ENCODE measurements around the gene PPARG. TPM values are rescaled to one million over a fixed set of nuclear protein-coding genes. Genes with fewer than 3 reads are reported as not detected.

PPARG gene
- total and polyA plus RNA-seq, 2 experiments from 2014 or later: 25.1 to 37.9 TPM

DNA sequence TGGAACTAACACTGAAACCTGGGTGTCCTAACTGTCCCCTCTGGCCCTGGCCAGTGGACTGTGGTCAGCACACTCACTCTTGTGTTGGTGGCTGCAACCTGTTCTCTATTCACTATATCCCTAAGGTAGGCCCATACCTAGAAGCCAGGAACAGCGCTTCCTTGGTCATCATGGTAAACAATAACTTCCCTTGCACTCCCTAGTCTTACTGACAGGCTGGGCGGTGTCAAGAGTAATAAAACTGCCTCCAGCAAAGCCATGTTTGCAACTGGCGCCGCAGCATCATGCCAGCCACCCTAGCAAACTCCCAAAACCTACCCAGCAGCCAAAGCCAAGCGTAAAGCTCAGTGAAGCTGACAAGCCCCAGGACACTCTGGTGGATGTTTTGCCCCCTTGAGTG, 132.3 kb downstream of the PPARG start:
- no peaks in the 10 kb centered on the region for H3K36me3 ChIP-seq (replicated peaks; ENCODE audit: insufficient read depth, low read depth)
- no peaks in the 10 kb centered on the region for H3K27me3 ChIP-seq
- no peaks in the 10 kb centered on the region for H3K9me3 ChIP-seq (ENCODE audit: low read depth)
- DNase-seq (ENCODE audit: low spot score): no peak
- TF ChIP-seq EZH2 (IDR thresholded peaks at IDR 0.05; ENCODE audit: borderline replicate concordance) (no peak), CTCF (IDR thresholded peaks at IDR 0.05; ENCODE audit: poor library complexity) (no peak), EZH2phosphoT487 (IDR thresholded peaks at IDR 0.05; ENCODE audit: low read depth, severe bottlenecking, unreplicated experiment) (no peak)
- no peaks in the 10 kb centered on the region for H4K20me1 ChIP-seq (ENCODE audit: insufficient read depth, poor library complexity, severe bottlenecking)
- no peak overlapping the region for H2AFZ ChIP-seq
- H3K4me3 ChIP-seq: no peak overlapping the region
- H3K27ac ChIP-seq: no peak overlapping the region
- H3K4me2 ChIP-seq: no peak overlapping the region
- H3K9me2 ChIP-seq (replicated peaks; ENCODE audit: insufficient read depth): no peaks in the 10 kb centered on the region
- 81% methylated on average over 5 of the region's 5 CpGs for WGBS (ENCODE audit: low lambda C conversion rate, missing lambda C conversion rate)
- no peaks in the 10 kb centered on the region for H3K79me2 ChIP-seq
- H3K4me1 ChIP-seq (ENCODE audit: insufficient read depth): peaks cover 40% of the 10 kb centered on the region

DNA sequence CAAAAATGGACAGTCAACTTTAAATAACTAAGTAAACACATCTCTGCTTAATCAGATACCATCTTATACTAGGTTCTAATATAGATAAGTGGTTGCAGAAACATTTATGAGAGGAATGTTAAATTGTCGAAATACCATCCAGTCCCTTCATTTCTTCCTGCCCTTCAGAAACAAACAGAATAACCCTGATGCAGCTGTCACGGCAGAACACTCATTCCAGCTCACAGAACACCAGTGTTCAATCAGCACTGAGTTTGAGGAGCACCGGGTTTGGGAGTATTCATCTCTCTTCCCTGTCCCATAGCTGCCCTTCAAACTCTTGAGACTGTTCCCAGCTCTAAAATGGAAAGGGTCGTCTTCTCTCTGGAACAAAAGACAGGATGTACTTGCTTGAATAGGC, 134.3 kb downstream of the PPARG start:
- no peak overlapping the region for H3K4me3 ChIP-seq
- no peak overlapping the region for H2AFZ ChIP-seq
- WGBS (ENCODE audit: low lambda C conversion rate, missing lambda C conversion rate): 76% methylated on average over 4 of the region's 4 CpGs
- no peaks in the 10 kb centered on the region for H3K9me2 ChIP-seq (replicated peaks; ENCODE audit: insufficient read depth)
- H4K20me1 ChIP-seq (ENCODE audit: insufficient read depth, poor library complexity, severe bottlenecking): no peaks in the 10 kb centered on the region
- no peak for DNase-seq (ENCODE audit: low spot score)
- no peaks in the 10 kb centered on the region for H3K27me3 ChIP-seq
- H3K4me2 ChIP-seq: no peak overlapping the region
- H3K9me3 ChIP-seq (ENCODE audit: low read depth): no peaks in the 10 kb centered on the region
- H3K27ac ChIP-seq: no peak overlapping the region
- H3K36me3 ChIP-seq (replicated peaks; ENCODE audit: insufficient read depth, low read depth): no peaks in the 10 kb centered on the region
- H3K79me2 ChIP-seq: no peaks in the 10 kb centered on the region
- peaks cover 46% of the 10 kb centered on the region for H3K4me1 ChIP-seq (ENCODE audit: insufficient read depth)
- TF ChIP-seq EZH2 (IDR thresholded peaks at IDR 0.05; ENCODE audit: borderline replicate concordance): no peak
- TF ChIP-seq CTCF (IDR thresholded peaks at IDR 0.05; ENCODE audit: poor library complexity): no peak
- TF ChIP-seq EZH2phosphoT487 (IDR thresholded peaks at IDR 0.05; ENCODE audit: low read depth, severe bottlenecking, unreplicated experiment): no peak

DNA sequence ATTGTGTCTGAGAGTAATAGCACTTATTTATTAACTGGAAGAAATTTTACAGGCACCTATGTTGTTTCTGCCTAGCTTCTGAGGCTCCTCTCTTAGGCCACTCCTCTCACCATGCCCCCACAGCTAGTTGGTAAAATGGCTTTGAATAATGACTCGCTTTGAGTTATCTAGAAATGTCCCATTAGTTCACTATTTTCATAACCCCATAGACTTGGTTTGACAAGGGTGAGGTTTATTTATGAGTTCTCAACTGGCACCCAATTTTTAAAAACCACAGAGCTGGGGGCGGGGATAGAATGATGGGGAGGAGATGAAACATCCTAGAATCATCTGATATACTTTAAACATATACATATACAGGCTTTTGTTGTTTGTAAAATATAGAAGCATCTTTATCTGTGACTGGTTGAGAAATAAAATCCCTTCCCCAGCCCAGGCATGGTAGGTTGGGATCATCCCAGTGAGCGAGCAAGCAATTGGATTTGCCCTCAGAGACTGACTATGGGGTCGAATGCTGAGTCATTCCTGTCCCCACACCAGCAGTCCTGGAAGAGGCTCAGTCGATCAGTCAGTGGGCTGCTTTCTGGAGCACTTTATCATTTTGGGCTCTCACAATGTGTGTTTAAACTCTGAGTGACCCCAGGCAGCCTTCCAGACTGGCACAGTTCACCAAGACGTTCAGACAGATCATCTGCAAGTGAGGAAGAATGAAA, 135.2 kb downstream of the PPARG start:
- Histone ChIP-seq H3K4me1 (ENCODE audit: insufficient read depth) (peaks cover 46% of the 10 kb centered on the region), H3K4me2 (peak overlapping the region; percentile 26), H3K4me3 (no peak overlapping the region), H4K20me1 (ENCODE audit: insufficient read depth, poor library complexity, severe bottlenecking) (no peaks in the 10 kb centered on the region), H3K27ac (no peak overlapping the region), H3K9me3 (ENCODE audit: low read depth) (no peaks in the 10 kb centered on the region), H3K27me3 (no peaks in the 10 kb centered on the region), H3K36me3 (replicated peaks; ENCODE audit: insufficient read depth, low read depth) (no peaks in the 10 kb centered on the region), H3K9me2 (replicated peaks; ENCODE audit: insufficient read depth) (no peaks in the 10 kb centered on the region), H3K79me2 (no peaks in the 10 kb centered on the region), H2AFZ (no peak overlapping the region)
- no peak for TF ChIP-seq EZH2phosphoT487 (IDR thresholded peaks at IDR 0.05; ENCODE audit: low read depth, severe bottlenecking, unreplicated experiment)
- no peak for DNase-seq (ENCODE audit: low spot score)
- 55% methylated on average over 6 of the region's 6 CpGs for WGBS (ENCODE audit: low lambda C conversion rate, missing lambda C conversion rate)

GRCh38 chr3:12424635-12425319, 135.9 kb downstream of the PPARG start:
- no peak overlapping the region for H3K4me3 ChIP-seq
- TF ChIP-seq EZH2 (IDR thresholded peaks at IDR 0.05; ENCODE audit: borderline replicate concordance) (no peak), CTCF (IDR thresholded peaks at IDR 0.05; ENCODE audit: poor library complexity) (no peak), EZH2phosphoT487 (IDR thresholded peaks at IDR 0.05; ENCODE audit: low read depth, severe bottlenecking, unreplicated experiment) (no peak)
- H3K4me2 ChIP-seq: peak overlapping the region; percentile 26
- no peaks in the 10 kb centered on the region for H3K36me3 ChIP-seq (replicated peaks; ENCODE audit: insufficient read depth, low read depth)
- H3K27me3 ChIP-seq: no peaks in the 10 kb centered on the region
- H3K9me3 ChIP-seq (ENCODE audit: low read depth): no peaks in the 10 kb centered on the region
- H4K20me1 ChIP-seq (ENCODE audit: insufficient read depth, poor library complexity, severe bottlenecking): no peaks in the 10 kb centered on the region
- H3K9me2 ChIP-seq (replicated peaks; ENCODE audit: insufficient read depth): no peaks in the 10 kb centered on the region
- H3K4me1 ChIP-seq (ENCODE audit: insufficient read depth): peaks cover 46% of the 10 kb centered on the region
- no peak overlapping the region for H3K27ac ChIP-seq
- no peak for DNase-seq (ENCODE audit: low spot score)
- no peak overlapping the region for H2AFZ ChIP-seq
- WGBS (ENCODE audit: low lambda C conversion rate, missing lambda C conversion rate): 64% methylated on average over 12 of the region's 12 CpGs
- no peaks in the 10 kb centered on the region for H3K79me2 ChIP-seq

Measured in hepatocyte (in vitro differentiated cells).